ENCODE measurements around the gene DAPK2.

DAPK2 gene

DNA sequence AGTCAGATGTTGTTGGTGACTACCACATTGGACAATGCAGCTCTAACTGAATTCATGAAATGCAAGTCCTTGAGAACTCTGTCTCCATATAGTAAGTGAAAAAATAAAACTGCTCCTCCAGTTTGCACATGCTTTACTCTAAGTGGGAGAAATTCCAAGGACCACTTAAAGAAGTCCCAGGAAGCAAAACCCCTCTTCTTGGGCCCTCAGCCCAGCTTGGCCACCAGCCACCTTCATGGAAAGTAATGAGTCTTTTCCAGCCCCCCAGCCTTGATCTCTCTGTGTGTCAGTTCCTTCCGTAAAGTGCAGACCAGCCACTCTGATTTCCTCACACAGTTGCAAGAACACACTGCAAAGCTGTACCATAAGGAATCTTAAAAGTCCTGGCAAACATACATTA is 34.5 kb downstream of the DAPK2 start:
- no peak for FAIRE-seq
- no peak for TF ChIP-seq POU2F2 (IDR thresholded peaks at IDR 0.05; ENCODE audit: low read depth, low read length)
- no peak for TF ChIP-seq POLR2A (IDR thresholded peaks at IDR 0.05; ENCODE audit: low read depth, low read length)
- TF ChIP-seq PAX5 (IDR thresholded peaks at IDR 0.05; ENCODE audit: insufficient read depth, low read length, severe bottlenecking): no peak
- TF ChIP-seq POLR2AphosphoS5 (IDR thresholded peaks at IDR 0.05; ENCODE audit: low read depth, low read length): no peak
- no peak for TF ChIP-seq TAF1 (IDR thresholded peaks at IDR 0.05; ENCODE audit: low read depth, low read length)
- TF ChIP-seq SPI1 (IDR thresholded peaks at IDR 0.05; ENCODE audit: low read depth, low read length): no peak

DNA sequence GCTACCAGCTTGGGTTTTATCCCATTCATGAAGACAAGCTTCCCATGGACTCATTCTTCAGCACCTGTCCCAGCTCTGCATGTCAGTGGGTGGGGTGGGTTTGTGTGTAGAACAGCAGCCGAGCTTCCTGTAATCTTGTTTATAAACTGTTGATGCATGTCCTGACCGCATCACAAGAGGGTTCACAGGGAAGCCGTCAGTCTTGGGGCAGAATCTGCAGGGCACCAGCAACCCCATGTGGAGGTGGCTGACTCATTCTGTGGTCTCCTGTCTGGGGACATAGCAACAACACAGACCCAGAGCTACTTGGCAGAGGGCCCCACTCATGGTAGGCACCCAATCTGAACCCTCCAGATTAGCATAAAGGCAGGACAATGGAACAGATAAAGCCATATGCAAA is 35.6 kb downstream of the DAPK2 start:
- TF ChIP-seq TAF1 (IDR thresholded peaks at IDR 0.05; ENCODE audit: low read depth, low read length): no peak
- TF ChIP-seq POU2F2 (IDR thresholded peaks at IDR 0.05; ENCODE audit: low read depth, low read length): peak; percentile 76
- FAIRE-seq (peak; percentile 95), DNase-seq (ENCODE audit: insufficient read length, low spot score) (peak; percentile 55)

More for the DNA sequence above, 34.5 kb downstream of the DAPK2 start:
- DNase-seq (ENCODE audit: insufficient read length, low spot score): no peak

DNA sequence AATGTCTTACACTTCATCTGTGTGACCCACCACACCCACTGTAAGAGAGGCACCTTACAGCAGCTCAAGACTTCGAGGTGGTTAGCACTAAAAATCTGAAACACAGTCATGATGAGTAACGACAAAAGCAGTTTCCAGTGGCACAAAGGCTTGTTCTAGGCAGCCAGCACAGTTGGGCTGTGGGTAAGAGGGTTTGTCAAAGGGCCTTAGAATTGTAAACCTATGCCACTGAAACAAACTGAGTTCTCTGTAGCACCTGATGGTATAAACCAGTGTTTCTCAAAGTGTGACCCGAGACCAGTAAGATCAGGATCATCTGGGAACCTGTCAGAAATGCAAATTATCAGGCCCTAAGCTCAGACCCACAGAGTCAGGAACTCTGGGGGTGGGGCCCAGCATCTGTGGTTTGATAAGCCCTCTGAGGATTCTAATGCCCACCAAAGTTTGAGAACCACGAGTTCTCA is 36.5 kb downstream of the DAPK2 start:
- FAIRE-seq: peak; percentile 87
- no peak for TF ChIP-seq POLR2A (IDR thresholded peaks at IDR 0.05; ENCODE audit: low read depth, low read length)
- no peak for TF ChIP-seq POLR2AphosphoS5 (IDR thresholded peaks at IDR 0.05; ENCODE audit: low read depth, low read length)
- TF ChIP-seq SPI1 (IDR thresholded peaks at IDR 0.05; ENCODE audit: low read depth, low read length): no peak
- no peak for TF ChIP-seq TAF1 (IDR thresholded peaks at IDR 0.05; ENCODE audit: low read depth, low read length)
- peak; percentile 66; the same call in 1 of the 2 replicates for TF ChIP-seq POU2F2 (IDR thresholded peaks at IDR 0.05; ENCODE audit: low read depth, low read length)
- no peak for DNase-seq (ENCODE audit: insufficient read length, low spot score)

DNA sequence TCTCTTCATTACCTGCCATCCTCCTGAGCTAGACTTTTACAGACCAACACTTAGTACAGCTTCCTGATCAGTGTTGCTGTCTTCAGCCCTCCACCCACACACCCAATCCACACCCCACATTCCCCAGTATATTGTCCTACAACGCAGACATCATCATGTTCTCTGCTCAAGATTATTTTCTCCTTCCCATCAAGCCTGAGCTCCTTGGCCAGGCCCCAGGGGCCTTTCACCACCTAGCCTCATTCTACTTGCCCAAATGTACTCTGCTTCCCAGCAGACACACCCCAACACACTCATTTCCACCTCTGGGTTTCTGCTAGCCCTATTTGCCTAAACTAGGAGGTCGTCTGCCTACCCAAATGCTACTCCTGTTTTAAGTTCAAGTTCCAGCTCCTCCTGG is 37.0 kb downstream of the DAPK2 start:
- no peak for TF ChIP-seq POLR2A (IDR thresholded peaks at IDR 0.05; ENCODE audit: low read depth, low read length)
- TF ChIP-seq POU2F2 (IDR thresholded peaks at IDR 0.05; ENCODE audit: low read depth, low read length): peak; percentile 17; the same call in 1 of the 2 replicates
- TF ChIP-seq POLR2AphosphoS5 (IDR thresholded peaks at IDR 0.05; ENCODE audit: low read depth, low read length): no peak
- no peak for TF ChIP-seq TAF1 (IDR thresholded peaks at IDR 0.05; ENCODE audit: low read depth, low read length)
- TF ChIP-seq SPI1 (IDR thresholded peaks at IDR 0.05; ENCODE audit: low read depth, low read length): no peak
- TF ChIP-seq PAX5 (IDR thresholded peaks at IDR 0.05; ENCODE audit: insufficient read depth, low read length, severe bottlenecking): no peak
- no peak for DNase-seq (ENCODE audit: insufficient read length, low spot score)
- peak; percentile 13 for FAIRE-seq

- DNase-seq (ENCODE audit: insufficient read length, low spot score): no peak
- FAIRE-seq: no peak
- no peak for TF ChIP-seq POLR2A (IDR thresholded peaks at IDR 0.05; ENCODE audit: low read depth, low read length)
- no peak for TF ChIP-seq POLR2AphosphoS5 (IDR thresholded peaks at IDR 0.05; ENCODE audit: low read depth, low read length)
- TF ChIP-seq TAF1 (IDR thresholded peaks at IDR 0.05; ENCODE audit: low read depth, low read length): no peak
- TF ChIP-seq PAX5 (IDR thresholded peaks at IDR 0.05; ENCODE audit: insufficient read depth, low read length, severe bottlenecking): no peak
- TF ChIP-seq SPI1 (IDR thresholded peaks at IDR 0.05; ENCODE audit: low read depth, low read length): no peak
- no peak for TF ChIP-seq POU2F2 (IDR thresholded peaks at IDR 0.05; ENCODE audit: low read depth, low read length)
These were observed 38.1 kb downstream of the DAPK2 start for GRCh38 chr15:64008177-64008576.

DNA sequence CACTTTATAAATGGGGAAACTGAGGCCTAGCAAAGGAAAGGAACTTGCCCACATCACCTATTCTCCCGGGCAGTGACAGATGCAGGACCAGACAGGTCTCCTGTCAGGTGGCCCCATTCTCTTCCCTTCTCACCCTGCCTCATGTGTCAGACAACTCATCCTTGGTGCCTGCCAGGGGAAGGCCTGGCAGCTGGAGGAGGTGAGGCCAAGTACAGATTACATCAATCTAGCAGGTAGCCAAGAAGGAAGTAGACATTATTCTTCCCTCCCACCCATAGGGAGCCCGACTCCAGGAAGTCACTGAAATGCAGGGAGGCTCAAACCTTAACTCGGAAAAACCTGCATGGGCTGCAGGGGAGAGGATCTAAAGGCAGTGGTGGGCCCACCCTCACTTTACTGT is 39.6 kb downstream of the DAPK2 start:
- FAIRE-seq: no peak
- DNase-seq (ENCODE audit: insufficient read length, low spot score): no peak
- TF ChIP-seq TAF1 (IDR thresholded peaks at IDR 0.05; ENCODE audit: low read depth, low read length): no peak
- TF ChIP-seq POLR2AphosphoS5 (IDR thresholded peaks at IDR 0.05; ENCODE audit: low read depth, low read length): no peak
- no peak for TF ChIP-seq POU2F2 (IDR thresholded peaks at IDR 0.05; ENCODE audit: low read depth, low read length)
- no peak for TF ChIP-seq PAX5 (IDR thresholded peaks at IDR 0.05; ENCODE audit: insufficient read depth, low read length, severe bottlenecking)
- no peak for TF ChIP-seq SPI1 (IDR thresholded peaks at IDR 0.05; ENCODE audit: low read depth, low read length)
- TF ChIP-seq POLR2A (IDR thresholded peaks at IDR 0.05; ENCODE audit: low read depth, low read length): no peak

DNA sequence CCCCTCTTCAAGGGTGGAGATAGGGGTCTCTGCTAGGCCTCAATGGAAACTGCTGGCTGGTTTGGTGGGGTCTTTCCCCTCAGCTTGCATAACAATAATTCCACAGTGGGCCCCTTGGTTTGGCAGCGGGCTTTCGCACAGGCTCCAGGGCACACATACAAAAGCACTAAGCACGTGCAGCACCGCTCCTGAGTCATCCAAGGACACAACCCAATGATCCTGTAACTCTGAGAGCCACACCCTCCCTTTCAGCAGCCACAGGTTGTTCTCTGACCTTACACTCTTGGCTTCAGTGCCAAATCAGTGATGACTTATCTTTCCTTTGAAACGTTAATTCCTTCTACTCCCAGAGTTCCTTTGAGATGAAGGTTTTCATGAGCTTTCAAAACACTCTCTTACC is 41.7 kb downstream of the DAPK2 start:
- TF ChIP-seq POU2F2 (IDR thresholded peaks at IDR 0.05; ENCODE audit: low read depth, low read length): no peak
- no peak for TF ChIP-seq PAX5 (IDR thresholded peaks at IDR 0.05; ENCODE audit: insufficient read depth, low read length, severe bottlenecking)
- no peak for TF ChIP-seq POLR2A (IDR thresholded peaks at IDR 0.05; ENCODE audit: low read depth, low read length)
- TF ChIP-seq POLR2AphosphoS5 (IDR thresholded peaks at IDR 0.05; ENCODE audit: low read depth, low read length): no peak
- TF ChIP-seq SPI1 (IDR thresholded peaks at IDR 0.05; ENCODE audit: low read depth, low read length): no peak
- no peak for TF ChIP-seq TAF1 (IDR thresholded peaks at IDR 0.05; ENCODE audit: low read depth, low read length)
- FAIRE-seq (no peak), DNase-seq (ENCODE audit: insufficient read length, low spot score) (no peak)

DNA sequence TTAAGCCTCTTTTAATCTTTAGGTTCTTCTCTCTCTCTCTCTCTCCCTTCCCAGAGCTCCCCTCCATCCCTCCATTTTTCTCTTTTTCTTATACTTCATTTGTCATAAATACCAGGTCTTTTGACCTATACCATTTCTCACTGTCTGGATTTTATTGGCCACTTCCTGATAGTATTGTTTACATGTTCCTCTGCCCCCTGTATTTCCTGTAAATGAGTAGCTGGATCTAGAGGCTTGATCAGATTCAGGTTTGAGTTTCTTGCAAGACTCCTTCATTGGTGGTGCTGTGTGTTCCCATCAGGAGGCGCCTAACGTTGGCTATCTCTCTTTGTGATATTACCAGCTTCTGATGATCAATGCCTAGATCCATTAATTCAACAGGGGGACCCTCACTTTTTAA is 42.2 kb downstream of the DAPK2 start:
- DNase-seq (ENCODE audit: insufficient read length, low spot score) (no peak), FAIRE-seq (no peak)
- TF ChIP-seq POLR2A (IDR thresholded peaks at IDR 0.05; ENCODE audit: low read depth, low read length) (no peak), POLR2AphosphoS5 (IDR thresholded peaks at IDR 0.05; ENCODE audit: low read depth, low read length) (no peak), PAX5 (IDR thresholded peaks at IDR 0.05; ENCODE audit: insufficient read depth, low read length, severe bottlenecking) (no peak), POU2F2 (IDR thresholded peaks at IDR 0.05; ENCODE audit: low read depth, low read length) (no peak), TAF1 (IDR thresholded peaks at IDR 0.05; ENCODE audit: low read depth, low read length) (no peak)

GRCh38 chr15:64003182-64003581 is 43.1 kb downstream of the DAPK2 start:
- TF ChIP-seq PAX5 (IDR thresholded peaks at IDR 0.05; ENCODE audit: insufficient read depth, low read length, severe bottlenecking): no peak
- TF ChIP-seq POLR2AphosphoS5 (IDR thresholded peaks at IDR 0.05; ENCODE audit: low read depth, low read length): no peak
- no peak for TF ChIP-seq POU2F2 (IDR thresholded peaks at IDR 0.05; ENCODE audit: low read depth, low read length)
- no peak for TF ChIP-seq SPI1 (IDR thresholded peaks at IDR 0.05; ENCODE audit: low read depth, low read length)
- no peak for TF ChIP-seq POLR2A (IDR thresholded peaks at IDR 0.05; ENCODE audit: low read depth, low read length)
- TF ChIP-seq TAF1 (IDR thresholded peaks at IDR 0.05; ENCODE audit: low read depth, low read length): no peak
- FAIRE-seq (no peak), DNase-seq (ENCODE audit: insufficient read length, low spot score) (no peak)

DNA sequence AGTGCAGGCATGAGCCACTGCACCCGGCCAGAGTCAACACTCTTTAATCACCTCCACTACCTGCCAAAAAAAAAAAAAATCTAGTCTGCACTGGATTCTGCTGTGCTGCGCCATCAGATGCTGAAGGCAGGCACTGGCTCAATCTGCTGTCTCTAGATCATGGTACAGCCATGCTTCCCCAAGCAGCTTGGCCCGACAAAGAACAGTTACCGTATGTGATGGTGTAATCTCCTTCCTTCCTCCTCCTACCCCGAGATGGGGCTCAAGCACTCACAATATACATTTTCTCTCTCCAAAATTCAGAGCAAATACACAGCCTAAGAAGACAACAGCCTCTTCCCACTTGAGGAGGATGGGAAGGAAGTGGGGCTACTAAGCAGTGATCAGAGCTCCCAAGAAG is 45.1 kb downstream of the DAPK2 start:
- DNase-seq (ENCODE audit: insufficient read length, low spot score) (no peak), FAIRE-seq (no peak)
- TF ChIP-seq TAF1 (IDR thresholded peaks at IDR 0.05; ENCODE audit: low read depth, low read length) (no peak), PAX5 (IDR thresholded peaks at IDR 0.05; ENCODE audit: insufficient read depth, low read length, severe bottlenecking) (no peak), POU2F2 (IDR thresholded peaks at IDR 0.05; ENCODE audit: low read depth, low read length) (no peak), POLR2A (IDR thresholded peaks at IDR 0.05; ENCODE audit: low read depth, low read length) (no peak), POLR2AphosphoS5 (IDR thresholded peaks at IDR 0.05; ENCODE audit: low read depth, low read length) (no peak), SPI1 (IDR thresholded peaks at IDR 0.05; ENCODE audit: low read depth, low read length) (no peak)
